HAP-1 (cell line): Measurements from ENCODE around the gene CTCF.
"Not testable (repeated sequence)": the region's sequence is repeated elsewhere in the genome, so short reads cannot be mapped to it uniquely, and the experiment has no call there.

Source experiments
- DNase-seq, 2 experiments: peaks; one replicate each; pipeline ENCODE4 v3.0.0-alpha.2; 2016 to 2020; ENCODE audit warnings: low spot score in 2 of 2
- H3K27me3 ChIP-seq: fragments of 250-450 bp; sonication (Bioruptor Pico); 2 replicates; pipeline ENCODE4 v1.5.1; 2020; ENCODE audit warnings: low read depth, mild to moderate bottlenecking, moderate library complexity
- H3K36me3 ChIP-seq: fragments of 250-450 bp; sonication (Bioruptor Pico); replicated peaks from 2 replicates; pipeline ENCODE4 v1.5.1; 2020; ENCODE audit warnings: mild to moderate bottlenecking
- H3K4me1 ChIP-seq: fragments of 250-450 bp; sonication (Bioruptor Pico); 2 replicates; pipeline ENCODE4 v1.5.1; 2020; ENCODE audit warnings: mild to moderate bottlenecking
- H3K4me3 ChIP-seq: fragments of 250-450 bp; sonication (Bioruptor Pico); 2 replicates; pipeline ENCODE4 v1.5.1; 2020; ENCODE audit warnings: mild to moderate bottlenecking, moderate library complexity
- H3K9me3 ChIP-seq: fragments of 250-450 bp; sonication (Bioruptor Pico); 2 replicates; pipeline ENCODE4 v1.5.1; 2020; ENCODE audit warnings: mild to moderate bottlenecking, moderate library complexity
- in situ Hi-C: fragments of 300-500 bp; cut with MboI; formaldehyde crosslinking; loops from 3 replicates; pipeline ENCODE4 v1.14.3; 2020; ENCODE audit warnings: low sequenced_read_pairs, inconsistent platforms, mixed read lengths

CTCF gene

GRCh38 chr16:67528870-67529581, 33.3 kb upstream of the CTCF start:
- peak in 1 of 2 experiments; percentile 71 for DNase-seq
- H3K27me3 ChIP-seq = no peaks in the 10 kb centered on the region
- peak overlapping the region; percentile 74 for H3K4me3 ChIP-seq
- H3K36me3 ChIP-seq = 0 out of 2 replicates have a peak, but pooled peaks cover 3% of the 10 kb centered on the region
- in situ Hi-C loops = no loop called here
- no peaks in the 10 kb centered on the region for H3K9me3 ChIP-seq
- H3K4me1 ChIP-seq = peaks cover 8% of the 10 kb centered on the region

GRCh38 chr16:67529582-67530012, 32.7 kb upstream of the CTCF start:
- in situ Hi-C loops = no loop called here
- H3K36me3 ChIP-seq = 0 out of 2 replicates have a peak, but pooled peaks cover 3% of the 10 kb centered on the region
- H3K27me3 ChIP-seq = no peaks in the 10 kb centered on the region
- no peaks in the 10 kb centered on the region for H3K9me3 ChIP-seq
- H3K4me1 ChIP-seq = peaks cover 8% of the 10 kb centered on the region
- DNase-seq = peak in 1 of 2 experiments; percentile 28
- H3K4me3 ChIP-seq = peak overlapping the region; percentile 74

- Histone ChIP-seq H3K27me3 (no peaks in the 10 kb centered on the region), H3K36me3 (0 out of 2 replicates have a peak, but pooled peaks cover 3% of the 10 kb centered on the region), H3K4me1 (peaks cover 8% of the 10 kb centered on the region), H3K4me3 (peak overlapping the region; percentile 74), H3K9me3 (no peaks in the 10 kb centered on the region)
- peak in 1 of 2 experiments; percentile 49 for DNase-seq
- in situ Hi-C loops = no loop called here
These were observed 32.0 kb upstream of the CTCF start for GRCh38 chr16:67530013-67530939.

GRCh38 chr16:67531247-67531646, 31.1 kb upstream of the CTCF start:
- DNase-seq = no peak
- Histone ChIP-seq H3K4me1 (peaks cover 8% of the 10 kb centered on the region), H3K36me3 (0 out of 2 replicates have a peak, but pooled peaks cover 3% of the 10 kb centered on the region), H3K27me3 (no peaks in the 10 kb centered on the region), H3K9me3 (no peaks in the 10 kb centered on the region), H3K4me3 (no peak overlapping the region; the same call in 1 of the 2 replicates)
- in situ Hi-C loops = no loop called here

- Histone ChIP-seq H3K4me1 (peaks cover 7% of the 10 kb centered on the region), H3K27me3 (no peaks in the 10 kb centered on the region), H3K36me3 (0 out of 2 replicates have a peak, but pooled peaks cover 3% of the 10 kb centered on the region), H3K4me3 (no peak overlapping the region), H3K9me3 (no peaks in the 10 kb centered on the region)
- DNase-seq = no peak
- in situ Hi-C loops = no loop called here
These were observed 29.2 kb upstream of the CTCF start for GRCh38 chr16:67533024-67533560.

- H3K9me3 ChIP-seq, in situ Hi-C loops, H3K36me3 ChIP-seq, DNase-seq, H3K27me3 ChIP-seq, H3K4me1 ChIP-seq, H3K4me3 ChIP-seq: not testable (repeated sequence)
These were observed 28.3 kb upstream of the CTCF start for GRCh38 chr16:67533987-67534386.

GRCh38 chr16:67534431-67534830, 27.9 kb upstream of the CTCF start:
- Histone ChIP-seq H3K36me3 (peaks cover 9% of the 10 kb centered on the region), H3K4me1 (peaks cover 3% of the 10 kb centered on the region), H3K4me3 (no peak overlapping the region), H3K27me3 (no peaks in the 10 kb centered on the region), H3K9me3 (no peaks in the 10 kb centered on the region)
- DNase-seq = no peak
- in situ Hi-C loops = no loop called here

GRCh38 chr16:67535201-67535600, 27.1 kb upstream of the CTCF start:
- Histone ChIP-seq H3K4me1 (peaks cover 3% of the 10 kb centered on the region), H3K36me3 (peaks cover 15% of the 10 kb centered on the region), H3K4me3 (no peak overlapping the region), H3K9me3 (no peaks in the 10 kb centered on the region), H3K27me3 (no peaks in the 10 kb centered on the region)
- DNase-seq = no peak
- in situ Hi-C loops = no loop called here

- peaks cover 36% of the 10 kb centered on the region for H3K36me3 ChIP-seq
- no peaks in the 10 kb centered on the region for H3K27me3 ChIP-seq
- in situ Hi-C loops = no loop called here
- no peaks in the 10 kb centered on the region for H3K9me3 ChIP-seq
- DNase-seq = no peak
- H3K4me3 ChIP-seq = no peak overlapping the region
- no peaks in the 10 kb centered on the region for H3K4me1 ChIP-seq
These were observed 25.1 kb upstream of the CTCF start for GRCh38 chr16:67537270-67537635.

GRCh38 chr16:67537636-67538591, 24.4 kb upstream of the CTCF start:
- no peak for DNase-seq
- in situ Hi-C loops = no loop called here
- no peaks in the 10 kb centered on the region for H3K27me3 ChIP-seq
- no peak overlapping the region for H3K4me3 ChIP-seq
- peaks cover 40% of the 10 kb centered on the region for H3K36me3 ChIP-seq
- no peaks in the 10 kb centered on the region for H3K9me3 ChIP-seq
- no peaks in the 10 kb centered on the region for H3K4me1 ChIP-seq

- in situ Hi-C loops = no loop called here
- H3K27me3 ChIP-seq = no peaks in the 10 kb centered on the region
- no peaks in the 10 kb centered on the region for H3K9me3 ChIP-seq
- no peak overlapping the region for H3K4me3 ChIP-seq
- peaks cover 48% of the 10 kb centered on the region for H3K36me3 ChIP-seq
- H3K4me1 ChIP-seq = no peaks in the 10 kb centered on the region
- DNase-seq = no peak
These were observed 23.6 kb upstream of the CTCF start for GRCh38 chr16:67538666-67539101.

GRCh38 chr16:67539271-67539670, 23.1 kb upstream of the CTCF start:
- Histone ChIP-seq H3K27me3 (no peaks in the 10 kb centered on the region), H3K36me3 (peaks cover 54% of the 10 kb centered on the region), H3K9me3 (no peaks in the 10 kb centered on the region), H3K4me1 (no peaks in the 10 kb centered on the region), H3K4me3 (no peak overlapping the region)
- DNase-seq = no peak
- in situ Hi-C loops = no loop called here
